PC-9 (cell line): Measurements from ENCODE around the gene PPHLN1.

ENCODE experiments used
- CTCF ChIP-seq: fragments of 200-600 bp; sonication (generic); conservative IDR thresholded peaks from 2 replicates; pipeline ENCODE4 v1.6.1; 2017; ENCODE audit warnings: mixed run types, antibody characterized with exemption, mild to moderate bottlenecking, moderate library complexity
- EZH2 ChIP-seq: fragments of 200-600 bp; sonication (generic); IDR thresholded peaks from 2 replicates; pipeline ENCODE4 v1.8.0; 2017; ENCODE audit warnings: antibody characterized with exemption, low read depth

GRCh38 chr12:42472376-42472775, 146.4 kb downstream of the PPHLN1 start:
- TF ChIP-seq CTCF (no peak), EZH2 (no peak)
